Panc1 (cell line): Measurements from ENCODE around the gene CEP104. TPM values are rescaled to one million over a fixed set of nuclear protein-coding genes. Genes with fewer than 3 reads are reported as not detected.

Experiments used
- ATAC-seq: fragments of 200-7000 bp; cut with Tn5 transposase; 2 replicates; pipeline ENCODE4 v1.9.1; 2020; ENCODE audit warnings: mild to moderate bottlenecking, moderate library complexity
- BruUV-seq: library from RNA; stranded (reverse); fragments of 400-500 nt; replicated peaks from 2 replicates; lab custom pipeline; 2021; lab: Mats Ljungman, UMichigan
- CTCF ChIA-PET: fragments of 300-600 bp; sonication (Branson Sonifier 250); formaldehyde crosslinking; loops from one replicate; lab custom pipeline; 2022; ENCODE audit warnings: antibody characterized with exemption; lab: Charles Lee
- POLR2A ChIA-PET: fragments of 300-600 bp; sonication (Branson Sonifier 250); formaldehyde crosslinking; loops from one replicate; lab custom pipeline; 2022; ENCODE audit warnings: antibody characterized with exemption; lab: Charles Lee
- DNase-seq: peaks from one replicate; pipeline ENCODE4 v3.0.0-alpha.2; 2010; ENCODE audit warnings: low read depth, low spot score
- H3K27ac ChIP-seq: 2 replicates; pipeline ENCODE4 v1.5.1; 2011; ENCODE audit warnings: mild to moderate bottlenecking, low read length, inconsistent platforms
- H3K27me3 ChIP-seq: fragments of 200-500 bp; sonication (Bioruptor generic); 2 replicates; pipeline ENCODE4 v1.6.0; 2014; ENCODE audit warnings: low read length, inconsistent platforms; ENCODE audit not compliant: control insufficient read depth, insufficient read depth
- H3K36me3 ChIP-seq: fragments of 200-500 bp; sonication (Bioruptor generic); 2 replicates; pipeline ENCODE4 v1.5.1; 2014; ENCODE audit warnings: inconsistent platforms, mild to moderate bottlenecking, low read length, moderate library complexity; ENCODE audit not compliant: control insufficient read depth, insufficient read depth
- H3K4me1 ChIP-seq: 2 replicates; pipeline ENCODE4 v1.5.1; 2011; ENCODE audit warnings: inconsistent platforms, mild to moderate bottlenecking, low read length, moderate library complexity; ENCODE audit not compliant: control insufficient read depth, insufficient read depth
- H3K4me3 ChIP-seq, 2 experiments: 2 replicates each; pipeline ENCODE4 v1.5.1; 2011 to 2012; ENCODE audit warnings: low read depth in 2 of 2, low read length in 2 of 2, mild to moderate bottlenecking in 2 of 2, inconsistent platforms in 1 of 2, moderate library complexity in 1 of 2
- H3K9me3 ChIP-seq: fragments of 200-500 bp; sonication (Bioruptor generic); 2 replicates; pipeline ENCODE4 v1.5.1; 2014; ENCODE audit warnings: low read depth, mild to moderate bottlenecking, inconsistent platforms, low read length, moderate library complexity; ENCODE audit not compliant: control insufficient read depth, insufficient read depth
- POLR2AphosphoS5 ChIP-seq: IDR thresholded peaks from 2 replicates; pipeline ENCODE4 v1.6.1; 2012; ENCODE audit warnings: mild to moderate bottlenecking, low read depth, low read length, moderate library complexity
- SIN3A ChIP-seq: IDR thresholded peaks from 2 replicates; pipeline ENCODE4 v1.6.1; 2012; ENCODE audit warnings: low read depth, mild to moderate bottlenecking, low read length, moderate library complexity, borderline replicate concordance; ENCODE audit not compliant: insufficient read depth
- TCF7L2 ChIP-seq: IDR thresholded peaks from 2 replicates; pipeline ENCODE4 v1.6.1; 2011; ENCODE audit warnings: mild to moderate bottlenecking, low read depth, low read length, inconsistent platforms
- in situ Hi-C: cut with HindIII; loops from 2 replicates; pipeline ENCODE4 v1.10.0; 2016; ENCODE audit warnings: low sequenced_read_pairs, low pct_unique_long_range_greater_than_20kb
- intact Hi-C: fragments of 100-400 bp; cut with micrococcal nuclease; formaldehyde crosslinking; loops from one replicate; pipeline ENCODE4 v1.10.0; 2022; ENCODE audit not compliant: unreplicated experiment
- total RNA-seq: library from RNA; stranded (reverse); gene quantifications from one replicate; pipeline ENCODE4 v1.2.1, GENCODE V29; 2021; ENCODE audit not compliant: unreplicated experiment
- TF ChIP-seq, protein P1 (sequence below), 2 experiments: IDR thresholded peaks; 2 replicates each; pipeline ENCODE4 v1.6.1; 2011 to 2012; ENCODE audit warnings: low read depth in 2 of 2, control low read depth in 1 of 2, low read length in 1 of 2, mild to moderate bottlenecking in 1 of 2, moderate library complexity in 1 of 2; ENCODE audit not compliant: insufficient read depth in 1 of 2
- TF ChIP-seq, protein P2 (sequence below): fragments of 450-650 bp; IDR thresholded peaks from 2 replicates; pipeline ENCODE4 v1.5.1; 2017; ENCODE audit warnings: mild to moderate bottlenecking

Gene CEP104
- total RNA-seq, 1 experiment from 2014 or later, result 52.0 TPM

DNA sequence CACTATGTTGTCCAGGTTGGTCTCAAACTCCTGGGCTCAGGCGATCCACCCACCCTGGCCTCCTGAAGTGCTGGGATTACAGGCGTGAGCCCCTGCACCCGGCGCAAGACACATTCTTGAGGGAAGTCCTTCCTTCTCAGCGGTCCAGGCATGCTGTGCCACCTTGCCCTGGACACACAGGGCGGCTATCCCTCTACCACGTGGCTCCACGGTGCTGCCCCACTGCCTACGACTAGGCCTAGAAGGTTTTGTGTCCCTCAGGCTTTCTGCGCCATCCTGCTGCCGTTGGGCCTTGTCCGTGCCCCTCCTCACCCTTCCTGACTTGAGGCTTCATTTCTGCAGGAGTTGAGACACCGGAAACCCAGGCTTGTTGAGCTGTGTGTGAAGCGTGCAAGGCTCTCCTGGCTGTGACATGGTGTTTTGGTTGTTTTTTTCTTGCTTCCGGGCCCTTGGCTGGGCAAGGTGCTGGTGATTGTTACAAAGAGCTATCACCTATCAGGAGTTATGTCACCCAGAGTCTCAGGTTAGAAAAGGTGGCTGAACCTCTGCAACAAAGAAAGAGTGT lies 29.2 kb upstream of the CEP104 start:
- Histone ChIP-seq H3K9me3 (no peaks in the 10 kb centered on the region), H3K4me3 (no peak overlapping the region), H3K4me1 (no peaks in the 10 kb centered on the region), H3K27me3 (no peaks in the 10 kb centered on the region), H3K27ac (no peak overlapping the region), H3K36me3 (peaks cover 14% of the 10 kb centered on the region)
- POLR2A ChIA-PET, result no interaction called here
- intact Hi-C loops, result no loop called here
- TF ChIP-seq, protein P1, sequence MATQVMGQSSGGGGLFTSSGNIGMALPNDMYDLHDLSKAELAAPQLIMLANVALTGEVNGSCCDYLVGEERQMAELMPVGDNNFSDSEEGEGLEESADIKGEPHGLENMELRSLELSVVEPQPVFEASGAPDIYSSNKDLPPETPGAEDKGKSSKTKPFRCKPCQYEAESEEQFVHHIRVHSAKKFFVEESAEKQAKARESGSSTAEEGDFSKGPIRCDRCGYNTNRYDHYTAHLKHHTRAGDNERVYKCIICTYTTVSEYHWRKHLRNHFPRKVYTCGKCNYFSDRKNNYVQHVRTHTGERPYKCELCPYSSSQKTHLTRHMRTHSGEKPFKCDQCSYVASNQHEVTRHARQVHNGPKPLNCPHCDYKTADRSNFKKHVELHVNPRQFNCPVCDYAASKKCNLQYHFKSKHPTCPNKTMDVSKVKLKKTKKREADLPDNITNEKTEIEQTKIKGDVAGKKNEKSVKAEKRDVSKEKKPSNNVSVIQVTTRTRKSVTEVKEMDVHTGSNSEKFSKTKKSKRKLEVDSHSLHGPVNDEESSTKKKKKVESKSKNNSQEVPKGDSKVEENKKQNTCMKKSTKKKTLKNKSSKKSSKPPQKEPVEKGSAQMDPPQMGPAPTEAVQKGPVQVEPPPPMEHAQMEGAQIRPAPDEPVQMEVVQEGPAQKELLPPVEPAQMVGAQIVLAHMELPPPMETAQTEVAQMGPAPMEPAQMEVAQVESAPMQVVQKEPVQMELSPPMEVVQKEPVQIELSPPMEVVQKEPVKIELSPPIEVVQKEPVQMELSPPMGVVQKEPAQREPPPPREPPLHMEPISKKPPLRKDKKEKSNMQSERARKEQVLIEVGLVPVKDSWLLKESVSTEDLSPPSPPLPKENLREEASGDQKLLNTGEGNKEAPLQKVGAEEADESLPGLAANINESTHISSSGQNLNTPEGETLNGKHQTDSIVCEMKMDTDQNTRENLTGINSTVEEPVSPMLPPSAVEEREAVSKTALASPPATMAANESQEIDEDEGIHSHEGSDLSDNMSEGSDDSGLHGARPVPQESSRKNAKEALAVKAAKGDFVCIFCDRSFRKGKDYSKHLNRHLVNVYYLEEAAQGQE (IDR thresholded peaks at IDR 0.05; ENCODE audit: insufficient read depth in 1 of 2, low read depth in 2 of 2, low read length in 1 of 2), result no peak
- TF ChIP-seq POLR2AphosphoS5, result no peak
- TF ChIP-seq SIN3A, result no peak
- ATAC-seq (no peak), DNase-seq (no peak)
- CTCF ChIA-PET, result interaction anchor here (0.8 kb wide), 1 partner anchor 29 kb away, joined by 3 read pairs; the partner anchor contains the start of genes CEP104 and DFFB
- in situ Hi-C loops, result no loop called here
- no TSS peak for BruUV-seq

DNA sequence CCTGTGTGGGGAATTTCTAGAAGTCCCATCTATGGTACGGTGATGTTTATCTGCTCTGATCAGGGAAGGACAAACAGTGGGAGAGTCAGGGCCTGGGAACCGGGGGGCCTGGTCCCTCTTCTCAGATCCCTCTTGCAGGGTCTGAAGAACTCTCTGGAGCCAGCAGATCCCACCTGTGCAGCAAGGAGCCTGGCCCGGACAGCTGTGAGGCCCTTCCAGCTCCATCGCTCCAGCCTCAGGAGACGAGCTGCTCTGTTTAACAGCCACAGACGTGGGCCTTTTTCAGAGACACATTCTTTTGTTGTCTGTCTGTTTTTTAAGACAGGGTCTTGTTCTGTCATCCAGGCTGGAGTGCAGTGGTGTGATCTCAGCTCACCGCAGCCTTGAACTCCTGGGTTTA lies 28.6 kb upstream of the CEP104 start:
- no peak for ATAC-seq

More for the DNA sequence above, 28.6 kb upstream of the CEP104 start:
- POLR2A ChIA-PET, result no interaction called here
- no peaks in the 10 kb centered on the region for H3K9me3 ChIP-seq
- no peak overlapping the region for H3K4me3 ChIP-seq
- CTCF ChIA-PET, result no interaction called here
- no peaks in the 10 kb centered on the region for H3K27me3 ChIP-seq
- no TSS peak for BruUV-seq
- DNase-seq, result no peak
- H3K36me3 ChIP-seq, result peaks cover 9% of the 10 kb centered on the region
- no peak for TF ChIP-seq SIN3A
- TF ChIP-seq, protein P2, sequence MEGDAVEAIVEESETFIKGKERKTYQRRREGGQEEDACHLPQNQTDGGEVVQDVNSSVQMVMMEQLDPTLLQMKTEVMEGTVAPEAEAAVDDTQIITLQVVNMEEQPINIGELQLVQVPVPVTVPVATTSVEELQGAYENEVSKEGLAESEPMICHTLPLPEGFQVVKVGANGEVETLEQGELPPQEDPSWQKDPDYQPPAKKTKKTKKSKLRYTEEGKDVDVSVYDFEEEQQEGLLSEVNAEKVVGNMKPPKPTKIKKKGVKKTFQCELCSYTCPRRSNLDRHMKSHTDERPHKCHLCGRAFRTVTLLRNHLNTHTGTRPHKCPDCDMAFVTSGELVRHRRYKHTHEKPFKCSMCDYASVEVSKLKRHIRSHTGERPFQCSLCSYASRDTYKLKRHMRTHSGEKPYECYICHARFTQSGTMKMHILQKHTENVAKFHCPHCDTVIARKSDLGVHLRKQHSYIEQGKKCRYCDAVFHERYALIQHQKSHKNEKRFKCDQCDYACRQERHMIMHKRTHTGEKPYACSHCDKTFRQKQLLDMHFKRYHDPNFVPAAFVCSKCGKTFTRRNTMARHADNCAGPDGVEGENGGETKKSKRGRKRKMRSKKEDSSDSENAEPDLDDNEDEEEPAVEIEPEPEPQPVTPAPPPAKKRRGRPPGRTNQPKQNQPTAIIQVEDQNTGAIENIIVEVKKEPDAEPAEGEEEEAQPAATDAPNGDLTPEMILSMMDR, result no peak
- TF ChIP-seq, protein P1 (IDR thresholded peaks at IDR 0.05; ENCODE audit: insufficient read depth in 1 of 2, low read depth in 2 of 2, low read length in 1 of 2), result no peak
- no peak for TF ChIP-seq TCF7L2
- no peak for TF ChIP-seq POLR2AphosphoS5
- in situ Hi-C loops (no loop called here), intact Hi-C loops (no loop called here)
- H3K27ac ChIP-seq, result no peak overlapping the region
- no peaks in the 10 kb centered on the region for H3K4me1 ChIP-seq
